GM23248 (cell line): ENCODE data around the gene TTC28.

Source experiments
- EZH2 ChIP-seq: fragments of 200-600 bp; sonication (generic); IDR thresholded peaks from 2 replicates; pipeline ENCODE4 v1.6.1; 2018; ENCODE audit warnings: antibody characterized with exemption, mild to moderate bottlenecking; ENCODE audit not compliant: insufficient read depth, poor library complexity, severe bottlenecking
- EZH2phosphoT487 ChIP-seq: fragments of 200-600 bp; sonication (generic); IDR thresholded peaks from 2 replicates; pipeline ENCODE4 v1.6.1; 2018; ENCODE audit warnings: antibody characterized with exemption, moderate library complexity, mild to moderate bottlenecking, low read depth; ENCODE audit not compliant: insufficient read depth

GRCh38 chr22:28674121-28674563 is 5.5 kb downstream of the TTC28 start:
- TF ChIP-seq EZH2phosphoT487 (no peak), EZH2 (no peak)
